Effector memory CD4-positive, alpha-beta T cell (primary cell): Measurements from ENCODE around the gene ELAC1.
"Not testable (repeated sequence)": the region's sequence is repeated elsewhere in the genome, so short reads cannot be mapped to it uniquely, and the experiment has no call there.

Source experiments
- DNase-seq, 3 donors: peaks; one replicate each; pipeline ENCODE4 v3.0.0-alpha.2; 2020
- H3K27ac ChIP-seq: 2 replicates; pipeline ENCODE4 v1.7.0; 2013; ENCODE audit warnings: mild to moderate bottlenecking, low read length, moderate library complexity; ENCODE audit not compliant: insufficient read depth, poor library complexity, severe bottlenecking
- H3K27me3 ChIP-seq: replicated peaks from 2 replicates; pipeline ENCODE4 v1.7.0; 2013; ENCODE audit warnings: mild to moderate bottlenecking, low read length; ENCODE audit not compliant: insufficient read depth, control insufficient read depth, poor library complexity, severe bottlenecking
- H3K36me3 ChIP-seq: 2 replicates; pipeline ENCODE4 v1.7.0; 2013; ENCODE audit warnings: mild to moderate bottlenecking, low read length, moderate library complexity; ENCODE audit not compliant: control insufficient read depth, insufficient read depth
- H3K4me1 ChIP-seq: 2 replicates; pipeline ENCODE4 v1.7.0; 2013; ENCODE audit warnings: low read length, mild to moderate bottlenecking; ENCODE audit not compliant: control insufficient read depth, insufficient read depth, poor library complexity, severe bottlenecking
- H3K4me3 ChIP-seq: 2 replicates; pipeline ENCODE4 v1.7.0; 2013; ENCODE audit warnings: low read length, low read depth, mild to moderate bottlenecking; ENCODE audit not compliant: insufficient read depth, poor library complexity, severe bottlenecking
- H3K9me3 ChIP-seq: 2 replicates; pipeline ENCODE4 v1.7.0; 2013; ENCODE audit warnings: mild to moderate bottlenecking, low read length, moderate library complexity; ENCODE audit not compliant: control insufficient read depth

The ELAC1 gene

GRCh38 chr18:50987261-50987660, 19.4 kb downstream of the ELAC1 start:
- Histone ChIP-seq H3K36me3 (peaks cover 4% of the 10 kb centered on the region), H3K4me1 (no peaks in the 10 kb centered on the region), H3K9me3 (no peaks in the 10 kb centered on the region), H3K27me3 (no peaks in the 10 kb centered on the region), H3K27ac (no peak overlapping the region), H3K4me3 (no peak overlapping the region)
- DNase-seq, result no peak

- Histone ChIP-seq H3K27me3 (no peaks in the 10 kb centered on the region), H3K9me3 (no peaks in the 10 kb centered on the region), H3K4me1 (no peaks in the 10 kb centered on the region), H3K4me3 (no peak overlapping the region), H3K36me3 (peaks cover 4% of the 10 kb centered on the region), H3K27ac (no peak overlapping the region)
- no peak for DNase-seq
Observed at GRCh38 chr18:50989711-50990110, 21.9 kb downstream of the ELAC1 start.

GRCh38 chr18:50992351-50992762, 24.5 kb downstream of the ELAC1 start:
- no peaks in the 10 kb centered on the region for H3K9me3 ChIP-seq
- H3K4me1 ChIP-seq, result no peaks in the 10 kb centered on the region
- no peak overlapping the region for H3K4me3 ChIP-seq
- no peaks in the 10 kb centered on the region for H3K27me3 ChIP-seq
- H3K36me3 ChIP-seq, result no peaks in the 10 kb centered on the region
- no peak overlapping the region for H3K27ac ChIP-seq
- DNase-seq, result no peak

- H3K27ac ChIP-seq, result no peak overlapping the region
- H3K9me3 ChIP-seq, result no peaks in the 10 kb centered on the region
- no peaks in the 10 kb centered on the region for H3K27me3 ChIP-seq
- no peak overlapping the region for H3K4me3 ChIP-seq
- no peak for DNase-seq
- H3K4me1 ChIP-seq, result no peaks in the 10 kb centered on the region
- no peaks in the 10 kb centered on the region for H3K36me3 ChIP-seq
Observed at GRCh38 chr18:50994031-50994430, 26.2 kb downstream of the ELAC1 start.

- not testable (repeated sequence) for H3K27ac ChIP-seq, DNase-seq, H3K4me3 ChIP-seq, H3K27me3 ChIP-seq, H3K36me3 ChIP-seq, H3K4me1 ChIP-seq, H3K9me3 ChIP-seq
Observed at GRCh38 chr18:51003174-51003573, 35.3 kb downstream of the ELAC1 start.

- H3K27me3 ChIP-seq, result no peaks in the 10 kb centered on the region
- no peaks in the 10 kb centered on the region for H3K9me3 ChIP-seq
- H3K4me1 ChIP-seq, result no peaks in the 10 kb centered on the region
- H3K4me3 ChIP-seq, result no peak overlapping the region
- H3K27ac ChIP-seq, result no peak overlapping the region
- H3K36me3 ChIP-seq, result no peaks in the 10 kb centered on the region
- no peak for DNase-seq
Observed at GRCh38 chr18:51006061-51006818, 38.4 kb downstream of the ELAC1 start.

- H3K9me3 ChIP-seq, result no peaks in the 10 kb centered on the region
- H3K36me3 ChIP-seq, result no peaks in the 10 kb centered on the region
- no peaks in the 10 kb centered on the region for H3K4me1 ChIP-seq
- H3K27me3 ChIP-seq, result no peaks in the 10 kb centered on the region
- H3K27ac ChIP-seq, result no peak overlapping the region
- no peak for DNase-seq
- H3K4me3 ChIP-seq, result no peak overlapping the region
Observed at GRCh38 chr18:51006948-51007789, 39.3 kb downstream of the ELAC1 start.

GRCh38 chr18:51007790-51008139, 39.9 kb downstream of the ELAC1 start:
- no peaks in the 10 kb centered on the region for H3K4me1 ChIP-seq
- DNase-seq, result no peak
- no peaks in the 10 kb centered on the region for H3K27me3 ChIP-seq
- H3K36me3 ChIP-seq, result no peaks in the 10 kb centered on the region
- H3K4me3 ChIP-seq, result no peak overlapping the region
- H3K9me3 ChIP-seq, result no peaks in the 10 kb centered on the region
- H3K27ac ChIP-seq, result no peak overlapping the region

- Histone ChIP-seq H3K9me3 (no peaks in the 10 kb centered on the region), H3K27me3 (no peaks in the 10 kb centered on the region), H3K4me3 (no peak overlapping the region), H3K4me1 (no peaks in the 10 kb centered on the region), H3K27ac (no peak overlapping the region), H3K36me3 (no peaks in the 10 kb centered on the region)
- no peak for DNase-seq
Observed at GRCh38 chr18:51009072-51009471, 41.2 kb downstream of the ELAC1 start.

- Histone ChIP-seq H3K4me1 (no peaks in the 10 kb centered on the region), H3K36me3 (no peaks in the 10 kb centered on the region), H3K9me3 (no peaks in the 10 kb centered on the region), H3K4me3 (no peak overlapping the region), H3K27me3 (no peaks in the 10 kb centered on the region), H3K27ac (no peak overlapping the region)
- no peak for DNase-seq
Observed at GRCh38 chr18:51010218-51010617, 42.4 kb downstream of the ELAC1 start.
